ENCODE data around the gene TM7SF2.

The TM7SF2 gene

DNA sequence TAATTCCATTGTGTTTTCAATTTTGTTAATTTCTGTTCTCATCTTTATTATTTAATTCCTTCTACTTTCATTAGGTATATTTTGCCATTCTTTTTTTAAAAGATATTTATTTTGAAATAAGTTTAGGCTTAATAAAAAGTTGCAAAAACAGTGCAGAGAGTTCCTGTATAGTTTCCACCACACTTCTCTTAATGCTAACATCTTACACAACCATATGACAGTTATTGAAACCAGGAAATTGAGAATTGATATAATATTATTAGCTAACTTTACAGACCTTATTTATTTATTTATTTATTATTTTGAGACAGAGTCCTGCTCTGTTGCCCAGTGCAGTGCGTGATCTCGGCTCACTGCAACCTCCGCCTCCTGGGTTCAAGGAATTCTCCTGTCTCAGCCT lies 44.6 kb downstream of the TM7SF2 start:
- no peak for DNase-seq (ENCODE audit: low read depth in 2 of 2)

DNA sequence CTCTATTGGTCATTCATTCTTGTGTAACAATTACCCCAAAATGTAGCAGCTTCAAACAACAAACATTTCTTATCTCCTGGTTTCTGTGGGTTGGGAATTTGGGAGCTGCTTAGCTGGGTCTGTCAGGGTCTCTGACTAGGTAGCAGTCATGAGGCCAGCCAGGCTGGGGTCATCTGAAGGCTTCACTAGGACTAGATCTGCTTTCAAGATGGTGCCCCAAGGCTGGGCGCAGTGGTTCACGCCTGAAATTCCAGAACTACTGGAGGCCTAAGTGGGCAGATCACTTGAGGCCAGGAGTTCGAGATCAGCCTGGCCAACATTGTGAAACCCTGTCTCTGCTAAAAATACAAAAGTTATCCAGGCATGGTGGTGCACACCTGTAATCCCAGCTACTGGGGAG lies 45.3 kb downstream of the TM7SF2 start:
- no peak for DNase-seq (ENCODE audit: low read depth in 2 of 2)

DNA sequence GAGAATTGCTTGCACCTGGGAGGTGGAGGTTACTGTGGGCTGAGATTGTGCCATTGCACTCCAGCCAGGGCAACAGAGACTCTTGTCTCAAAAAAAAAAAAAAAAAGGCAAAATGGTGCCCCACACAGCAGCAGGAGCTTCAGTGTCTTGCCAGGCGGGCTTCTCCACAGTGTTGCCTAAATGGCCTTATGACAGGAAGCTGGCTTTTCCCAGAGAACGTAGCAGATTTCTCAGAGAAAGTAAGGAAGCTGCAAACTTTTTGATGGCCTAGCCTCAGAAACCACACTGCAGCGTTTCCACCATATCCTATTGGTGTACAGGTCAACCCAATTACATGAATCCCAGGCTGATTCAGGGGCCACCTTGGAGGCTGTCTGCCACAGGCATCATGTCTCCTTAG lies 45.7 kb downstream of the TM7SF2 start:
- no peak for DNase-seq (ENCODE audit: low read depth in 2 of 2)

DNA sequence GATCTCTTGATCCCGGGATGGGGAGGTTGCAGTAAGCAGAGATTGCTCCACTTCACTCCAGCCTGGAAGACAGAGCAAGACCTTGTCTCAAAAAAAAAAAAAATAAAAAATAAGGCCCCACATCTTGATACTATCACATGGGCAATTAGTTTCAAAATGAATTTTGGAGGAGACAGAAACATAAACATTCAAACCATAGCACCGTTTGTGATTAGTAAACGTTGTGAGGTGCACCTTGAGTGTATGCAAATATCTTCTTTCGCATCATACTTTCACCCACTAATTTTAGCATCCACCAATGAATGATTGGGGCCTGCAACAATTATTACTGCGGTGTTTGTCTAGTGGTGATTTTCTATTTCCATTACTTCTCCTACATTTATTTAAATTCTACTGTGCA lies 47.3 kb downstream of the TM7SF2 start:
- no peak for DNase-seq (ENCODE audit: low read depth in 2 of 2)

DNA sequence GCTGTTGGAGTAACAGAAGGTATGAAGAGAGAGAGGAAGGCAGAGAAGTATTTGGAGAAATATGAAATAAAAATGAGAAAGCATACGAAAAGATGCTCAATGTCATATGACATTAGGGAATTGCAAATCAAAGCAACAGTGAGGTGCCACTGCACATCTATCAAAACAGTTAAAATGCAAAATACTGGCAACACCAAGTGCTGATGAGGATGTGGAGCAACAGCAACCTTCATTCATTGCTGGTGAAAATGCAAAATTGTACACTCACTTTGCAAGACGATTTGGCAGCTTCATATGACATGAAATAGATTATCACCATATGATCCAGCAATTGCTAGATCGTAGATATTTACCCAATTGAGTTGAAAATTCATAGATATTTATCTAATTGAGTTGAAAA lies 49.0 kb downstream of the TM7SF2 start:
- no peak for DNase-seq (ENCODE audit: low read depth in 2 of 2)

DNA sequence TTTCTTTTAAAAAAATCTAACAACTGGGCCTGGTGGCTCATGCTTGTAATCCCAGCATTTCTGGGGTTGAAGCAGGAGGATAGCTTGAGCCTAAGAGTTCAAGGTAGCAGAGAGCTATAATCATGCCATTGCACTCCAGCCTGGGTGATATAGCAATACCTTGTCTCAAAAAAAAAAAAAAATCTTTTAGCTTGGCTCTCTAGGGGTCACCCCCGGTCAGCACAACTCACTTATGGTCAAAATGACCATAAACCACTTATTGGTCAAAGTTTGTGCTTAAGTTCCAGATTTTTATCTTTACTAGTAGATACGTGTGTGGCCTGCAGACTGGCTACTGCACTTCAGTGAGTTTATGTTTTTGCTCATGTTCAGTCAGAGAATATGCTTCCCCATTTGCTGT lies 52.0 kb downstream of the TM7SF2 start:
- DNase-seq (ENCODE audit: low read depth in 2 of 2) = no peak
